NCI-H510A (cell line): Measurements from ENCODE around the gene FAM169A.
A peak's percentile ranks its signal among the peaks of the same experiment; 100 is the strongest.
"Not testable (repeated sequence)": the region's sequence is repeated elsewhere in the genome, so short reads cannot be mapped to it uniquely, and the experiment has no call there.

Source experiments
- DNase-seq: peaks from one replicate; lab custom pipeline; 2025; lab: John Stamatoyannopoulos, UW

Gene FAM169A

GRCh38 chr5:74865804-74866595 is at the start of gene FAM169A:
TSS of gene FAM169A (minus strand) at chr5:74866387. CDS start at chr5:74841676, 24,711 bp downstream.
- DNase-seq = peak; percentile 16

- DNase-seq = no peak
These were observed 49.3 kb upstream of the FAM169A start for GRCh38 chr5:74915488-74915887.

- DNase-seq = not testable (repeated sequence)
These were observed 45.2 kb upstream of the FAM169A start for GRCh38 chr5:74911421-74911820.

GRCh38 chr5:74909888-74910287 is 43.7 kb upstream of the FAM169A start:
- not testable (repeated sequence) for DNase-seq

GRCh38 chr5:74908237-74908636 is 42.0 kb upstream of the FAM169A start:
- not testable (repeated sequence) for DNase-seq

GRCh38 chr5:74904713-74905112 is 38.5 kb upstream of the FAM169A start:
- DNase-seq = not testable (repeated sequence)

- DNase-seq = no peak
These were observed 37.1 kb upstream of the FAM169A start for GRCh38 chr5:74903165-74903787.

GRCh38 chr5:74897049-74897448 is 30.9 kb upstream of the FAM169A start:
- DNase-seq = no peak

- DNase-seq = no peak
These were observed 29.7 kb upstream of the FAM169A start for GRCh38 chr5:74895906-74896305.

GRCh38 chr5:74894351-74894750 is 28.2 kb upstream of the FAM169A start:
- DNase-seq = no peak

GRCh38 chr5:74892921-74893320 is 26.7 kb upstream of the FAM169A start:
- no peak for DNase-seq

- no peak for DNase-seq
These were observed 23.4 kb upstream of the FAM169A start for GRCh38 chr5:74889523-74890105.

GRCh38 chr5:74888117-74888516 is 21.9 kb upstream of the FAM169A start:
- no peak for DNase-seq

GRCh38 chr5:74885170-74885569 is 19.0 kb upstream of the FAM169A start:
- DNase-seq = no peak

GRCh38 chr5:74882379-74883134 is 16.4 kb upstream of the FAM169A start:
- not testable (repeated sequence) for DNase-seq

- DNase-seq = no peak
These were observed 11.6 kb upstream of the FAM169A start for GRCh38 chr5:74877624-74878304.

- no peak for DNase-seq
These were observed 10.0 kb upstream of the FAM169A start for GRCh38 chr5:74875994-74876791.

GRCh38 chr5:74873525-74874249 is 7.5 kb upstream of the FAM169A start:
- no peak for DNase-seq

GRCh38 chr5:74870299-74871067 is 4.3 kb upstream of the FAM169A start:
- no peak for DNase-seq
